CD14-positive monocyte (primary cell): ENCODE measurements around the gene RAPGEF2. TPM values are rescaled to one million over a fixed set of nuclear protein-coding genes. Genes with fewer than 3 reads are reported as not detected.

Experiments used
- DNase-seq, 3 donors: peaks; one replicate each; pipeline ENCODE4 v3.0.0-alpha.2; 2011 to 2022
- H2AFZ ChIP-seq: 2 replicates; pipeline ENCODE4 v1.6.0; 2012; ENCODE audit warnings: mild to moderate bottlenecking, low read depth, low read length, inconsistent platforms; ENCODE audit not compliant: insufficient read depth, poor library complexity, severe bottlenecking
- H3K27ac ChIP-seq, 2 donors: 1 replicate in 1 of 2; 2 replicates in 1 of 2; pipeline ENCODE4 v1.5.1; 2012 to 2013; ENCODE audit warnings: low read length in 2 of 2, control low read depth in 1 of 2, inconsistent platforms in 1 of 2, low read depth in 1 of 2, mild to moderate bottlenecking in 1 of 2
- H3K27me3 ChIP-seq, 2 donors: one replicate each; pipeline versions ENCODE4 v1.6.0 to v1.6.1; 2011 to 2013; ENCODE audit warnings: low read length in 2 of 2; ENCODE audit not compliant: control insufficient read depth in 2 of 2, insufficient read depth in 2 of 2
- H3K36me3 ChIP-seq, 2 donors: replicated peaks in 1 of 2; 1 replicate in 1 of 2; 2 replicates in 1 of 2; pipeline versions ENCODE4 v1.5.1 to v1.6.1; 2012 to 2013; ENCODE audit warnings: low read length in 2 of 2, control low read depth in 1 of 2, inconsistent platforms in 1 of 2, mild to moderate bottlenecking in 1 of 2; ENCODE audit not compliant: insufficient read depth in 2 of 2, control insufficient read depth in 1 of 2
- H3K4me1 ChIP-seq, 2 donors: 1 replicate in 1 of 2; 2 replicates in 1 of 2; pipeline versions ENCODE4 v1.5.1 to v1.6.1; 2012 to 2013; ENCODE audit warnings: low read length in 2 of 2, control low read depth in 1 of 2, inconsistent platforms in 1 of 2, mild to moderate bottlenecking in 1 of 2, moderate library complexity in 1 of 2; ENCODE audit not compliant: insufficient read depth in 2 of 2, control insufficient read depth in 1 of 2
- H3K4me2 ChIP-seq: replicated peaks from 2 replicates; pipeline ENCODE3; 2012; ENCODE audit warnings: low read length, moderate library complexity, mild to moderate bottlenecking; ENCODE audit not compliant: poor library complexity, severe bottlenecking; ENCODE audit errors: extremely low read depth
- H3K4me3 ChIP-seq, 3 experiments: fragments of 200-600 bp in 1 of 3; sonication (generic) in 1 of 3; replicated peaks in 1 of 3; 1 replicate in 2 of 3; 2 replicates in 1 of 3; pipeline ENCODE4 v1.5.1; 2011 to 2013; ENCODE audit warnings: low read length in 3 of 3, mild to moderate bottlenecking in 3 of 3, control low read depth in 2 of 3, low read depth in 2 of 3, inconsistent platforms in 1 of 3, moderate library complexity in 1 of 3
- H3K79me2 ChIP-seq: 2 replicates; pipeline ENCODE4 v1.6.0; 2012; ENCODE audit warnings: mild to moderate bottlenecking, control low read depth, inconsistent platforms, low read length, moderate library complexity; ENCODE audit not compliant: insufficient read depth
- H3K9ac ChIP-seq: 2 replicates; pipeline ENCODE4 v1.6.0; 2017; ENCODE audit warnings: low read length, mild to moderate bottlenecking; ENCODE audit not compliant: insufficient read depth, poor library complexity, severe bottlenecking
- H3K9me3 ChIP-seq, 2 donors: replicated peaks in 1 of 2; 1 replicate in 1 of 2; 2 replicates in 1 of 2; pipeline versions ENCODE4 v1.5.1 to v1.6.1; 2012 to 2013; ENCODE audit warnings: low read length in 2 of 2, control low read depth in 1 of 2; ENCODE audit not compliant: control insufficient read depth in 1 of 2, insufficient read depth in 1 of 2
- H4K20me1 ChIP-seq: 2 replicates; pipeline ENCODE4 v1.6.0; 2012; ENCODE audit warnings: mild to moderate bottlenecking, low read length, control low read depth, moderate library complexity; ENCODE audit not compliant: insufficient read depth
- H3K27ac Mint-ChIP-seq, 7 donors: one replicate each; pipeline ENCODE4 v1.8.0; 2020; ENCODE audit warnings: mild to moderate bottlenecking in 7 of 7, mixed read lengths in 7 of 7, moderate library complexity in 6 of 7, inconsistent platforms in 2 of 7
- H3K27me3 Mint-ChIP-seq, 3 donors: one replicate each; pipeline ENCODE4 v1.8.0; 2021 to 2022; ENCODE audit warnings: low read depth in 3 of 3, mild to moderate bottlenecking in 3 of 3, mixed read lengths in 3 of 3, moderate library complexity in 3 of 3, inconsistent platforms in 1 of 3
- H3K36me3 Mint-ChIP-seq, 2 donors: one replicate each; pipeline ENCODE4 v1.8.0; 2020; ENCODE audit warnings: mixed read lengths in 2 of 2, inconsistent platforms in 1 of 2, mild to moderate bottlenecking in 1 of 2
- H3K4me1 Mint-ChIP-seq: one replicate; pipeline ENCODE4 v1.8.0; 2020; ENCODE audit warnings: mild to moderate bottlenecking, mixed read lengths
- H3K4me3 Mint-ChIP-seq, 2 donors: one replicate each; pipeline ENCODE4 v1.8.0; 2020; ENCODE audit warnings: mild to moderate bottlenecking in 2 of 2, mixed read lengths in 2 of 2, moderate library complexity in 1 of 2
- H3K9me3 Mint-ChIP-seq, 7 donors: one replicate each; pipeline ENCODE4 v1.8.0; 2020 to 2022; ENCODE audit warnings: mixed read lengths in 7 of 7, mild to moderate bottlenecking in 6 of 7, moderate library complexity in 6 of 7, inconsistent platforms in 2 of 7
- WGBS: methylation state at CpG from one replicate; pipeline ENCODE4 v1.1.5; 2013; ENCODE audit warnings: missing lambda C conversion rate; ENCODE audit not compliant: insufficient coverage; 5-methylcytosine and 5-hydroxymethylcytosine counted together
- intact Hi-C, 2 donors: fragments of 100-400 bp; cut with micrococcal nuclease; formaldehyde crosslinking; loops; one replicate each; pipeline versions ENCODE4 v1.15.0 to v1.15.1; 2023
- polyA plus RNA-seq, 3 donors: library from polyadenylated mRNA; depleted of rRNA in 1 of 3; unstranded in 2 of 3; stranded (reverse) in 1 of 3; fragments of 300-500 nt in 2 of 3; fragments of >200 nt in 1 of 3; fragmentation: Illumina TruSeq in 2 of 3; gene quantifications; 1 replicate in 2 of 3; 2 replicates in 1 of 3; pipeline ENCODE4 v1.2.3, GENCODE V29; 2012 to 2021
- TF ChIP-seq, protein P1 (sequence below): fragments of 200-600 bp; IDR thresholded peaks from one replicate; pipeline ENCODE4 v1.8.0; 2022; ENCODE audit warnings: antibody characterized with exemption, mild to moderate bottlenecking

The RAPGEF2 gene
- polyA plus RNA-seq, 3 donors, result 1.5 to 29.8 (median 2.0) TPM

DNA sequence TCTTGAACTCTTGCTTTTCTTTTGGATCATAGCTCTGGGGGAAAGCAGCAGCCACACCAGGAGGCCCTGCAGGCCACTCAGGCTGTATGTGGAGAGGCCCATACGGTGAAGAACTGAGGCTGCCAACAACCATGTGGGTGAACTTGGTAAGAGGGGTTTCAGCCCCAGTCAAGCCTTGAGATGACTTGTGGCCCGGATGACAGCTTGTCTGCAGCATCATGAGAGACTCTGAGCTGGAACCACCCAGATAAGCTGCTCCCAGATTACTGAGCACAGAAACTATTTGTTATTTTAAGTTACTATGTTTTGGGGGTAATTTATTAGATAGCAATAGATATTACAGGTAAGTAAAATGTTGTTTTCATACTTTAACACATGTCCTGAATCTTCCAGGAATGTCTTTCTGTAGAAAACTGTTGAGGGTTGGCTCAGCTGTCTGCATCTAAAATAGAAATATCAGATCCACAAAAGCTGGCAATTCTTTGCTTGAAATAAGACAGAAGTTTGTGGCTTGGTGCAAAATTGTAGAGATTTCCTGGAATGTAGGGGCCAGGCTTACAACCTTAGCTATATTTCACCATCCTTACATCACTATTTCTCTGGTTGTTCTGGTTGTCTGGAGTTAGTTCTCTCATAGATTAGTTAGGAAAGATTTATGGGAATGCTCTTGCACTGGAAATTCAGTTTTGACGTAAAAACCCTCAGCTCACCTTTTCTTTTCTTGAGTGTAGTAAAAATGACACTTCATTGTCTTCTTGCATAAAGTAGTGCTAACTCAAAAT, 272.1 kb downstream of the RAPGEF2 start:
- TF ChIP-seq, protein P1, sequence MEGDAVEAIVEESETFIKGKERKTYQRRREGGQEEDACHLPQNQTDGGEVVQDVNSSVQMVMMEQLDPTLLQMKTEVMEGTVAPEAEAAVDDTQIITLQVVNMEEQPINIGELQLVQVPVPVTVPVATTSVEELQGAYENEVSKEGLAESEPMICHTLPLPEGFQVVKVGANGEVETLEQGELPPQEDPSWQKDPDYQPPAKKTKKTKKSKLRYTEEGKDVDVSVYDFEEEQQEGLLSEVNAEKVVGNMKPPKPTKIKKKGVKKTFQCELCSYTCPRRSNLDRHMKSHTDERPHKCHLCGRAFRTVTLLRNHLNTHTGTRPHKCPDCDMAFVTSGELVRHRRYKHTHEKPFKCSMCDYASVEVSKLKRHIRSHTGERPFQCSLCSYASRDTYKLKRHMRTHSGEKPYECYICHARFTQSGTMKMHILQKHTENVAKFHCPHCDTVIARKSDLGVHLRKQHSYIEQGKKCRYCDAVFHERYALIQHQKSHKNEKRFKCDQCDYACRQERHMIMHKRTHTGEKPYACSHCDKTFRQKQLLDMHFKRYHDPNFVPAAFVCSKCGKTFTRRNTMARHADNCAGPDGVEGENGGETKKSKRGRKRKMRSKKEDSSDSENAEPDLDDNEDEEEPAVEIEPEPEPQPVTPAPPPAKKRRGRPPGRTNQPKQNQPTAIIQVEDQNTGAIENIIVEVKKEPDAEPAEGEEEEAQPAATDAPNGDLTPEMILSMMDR, result no peak
- Mint-ChIP-seq H3K4me3 (no peak overlapping the region), H3K36me3 (no peaks in the 10 kb centered on the region), H3K9me3 (peaks cover 4 to 14% (median 11%) of the 10 kb centered on the region in 7 donors), H3K27me3 (peaks cover 0 to 2% (median 0%) of the 10 kb centered on the region in 3 donors), H3K4me1 (peaks cover 4% of the 10 kb centered on the region), H3K27ac (no peak overlapping the region)
- Histone ChIP-seq H4K20me1 (no peaks in the 10 kb centered on the region), H3K4me1 (no peaks in the 10 kb centered on the region), H3K9me3 (peaks cover 0 to 8% of the 10 kb centered on the region in 2 donors), H3K9ac (no peak overlapping the region), H3K4me3 (no peak overlapping the region), H2AFZ (no peak overlapping the region), H3K4me2 (no peak overlapping the region), H3K79me2 (no peaks in the 10 kb centered on the region), H3K27ac (no peak overlapping the region), H3K27me3 (no peaks in the 10 kb centered on the region), H3K36me3 (no peaks in the 10 kb centered on the region)
- intact Hi-C loops, result no loop called here
- 71% methylated on average over 2 of the region's 3 CpGs for WGBS
- DNase-seq, result no peak

DNA sequence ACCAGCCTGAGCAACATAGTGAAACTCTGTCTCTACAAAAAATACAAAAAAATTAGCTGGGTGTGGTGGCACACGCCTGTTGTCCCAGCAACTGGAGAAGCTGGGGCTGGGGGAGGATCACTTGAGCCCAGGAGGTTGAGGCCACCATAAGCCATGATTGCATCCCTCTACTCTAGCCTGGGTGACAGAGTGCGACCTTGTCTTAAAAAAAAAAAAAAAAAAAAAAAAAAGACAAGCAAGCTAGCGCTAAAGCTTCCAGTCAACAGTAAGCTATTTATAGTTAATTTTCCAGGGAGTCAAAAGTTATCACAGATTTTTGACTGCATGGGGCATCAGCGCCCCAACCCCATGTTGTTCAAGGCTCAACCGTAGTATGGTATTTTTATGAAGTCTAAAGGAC, 273.4 kb downstream of the RAPGEF2 start:
- Mint-ChIP-seq H3K4me1 (peaks cover 4% of the 10 kb centered on the region), H3K4me3 (no peak overlapping the region), H3K27ac (no peak overlapping the region), H3K9me3 (peaks cover 0 to 20% (median 10%) of the 10 kb centered on the region in 7 donors), H3K27me3 (peaks cover 0 to 2% (median 0%) of the 10 kb centered on the region in 3 donors), H3K36me3 (no peaks in the 10 kb centered on the region)
- H3K79me2 ChIP-seq, result no peaks in the 10 kb centered on the region
- no peaks in the 10 kb centered on the region for H3K27me3 ChIP-seq
- H4K20me1 ChIP-seq, result no peaks in the 10 kb centered on the region
- no peaks in the 10 kb centered on the region for H3K4me1 ChIP-seq
- H3K36me3 ChIP-seq, result no peaks in the 10 kb centered on the region
- H3K4me2 ChIP-seq, result no peak overlapping the region
- intact Hi-C loops, result no loop called here
- no peak overlapping the region for H3K4me3 ChIP-seq
- no peak overlapping the region for H3K9ac ChIP-seq
- TF ChIP-seq, protein P1, result no peak
- no peak overlapping the region for H2AFZ ChIP-seq
- no peak for DNase-seq
- no CpG with 5 or more reads among the region's 5 CpGs for WGBS
- H3K9me3 ChIP-seq, result peaks cover 0 to 8% of the 10 kb centered on the region in 2 donors
- H3K27ac ChIP-seq, result no peak overlapping the region
